K562 (cell line): ENCODE results near the gene EXOC2. TPM values are rescaled to one million over a fixed set of nuclear protein-coding genes. Genes with fewer than 3 reads are reported as not detected.

Experiments
- EWSR1 ChIP-seq: fragments of 450-650 bp; IDR thresholded peaks from 2 replicates; pipeline ENCODE4 v1.6.1; 2018; ENCODE audit warnings: borderline replicate concordance, mild to moderate bottlenecking, low read depth, moderate library complexity; ENCODE audit not compliant: partially characterized antibody
- GATAD2A ChIP-seq: fragments of 450-650 bp; IDR thresholded peaks from 2 replicates; pipeline ENCODE4 v1.6.1; 2017
- GTF2E2 ChIP-seq: fragments of 200-800 bp; sonication (Bioruptor generic); IDR thresholded peaks from 2 replicates; pipeline ENCODE4 v1.6.1; 2016; ENCODE audit warnings: missing genetic modification characterization, missing compliant biosample characterization
- IRF2 ChIP-seq: sonication (generic); formaldehyde crosslinking; IDR thresholded peaks from 2 replicates; pipeline ENCODE4 v1.8.1; 2022; ENCODE audit warnings: mild to moderate bottlenecking, missing genetic modification reagents
- MEF2A ChIP-seq: IDR thresholded peaks from 2 replicates; pipeline ENCODE4 v1.6.1; 2011; ENCODE audit warnings: low read depth, mild to moderate bottlenecking, low read length, moderate library complexity; ENCODE audit not compliant: control insufficient read depth
- MLLT1 ChIP-seq, 2 experiments: fragments of 450-650 bp; IDR thresholded peaks; 2 replicates each; pipeline ENCODE4 v1.6.1; 2016
- MTF1 ChIP-seq: fragments of 250-450 bp; sonication (Bioruptor Pico); IDR thresholded peaks from 2 replicates; pipeline ENCODE4 v1.9.0; 2021; ENCODE audit warnings: moderate library complexity, mild to moderate bottlenecking, inconsistent platforms, borderline replicate concordance
- NCOA1 ChIP-seq: fragments of 450-650 bp; IDR thresholded peaks from 2 replicates; pipeline ENCODE4 v1.6.1; 2016; ENCODE audit warnings: low read depth
- NFXL1 ChIP-seq: fragments of 450-650 bp; formaldehyde crosslinking; IDR thresholded peaks from 2 replicates; pipeline ENCODE4 v1.4.0; 2021; ENCODE audit warnings: mild to moderate bottlenecking
- SAFB2 ChIP-seq: fragments of 200-400 bp; formaldehyde crosslinking; IDR thresholded peaks from 2 replicates; pipeline ENCODE4 v1.6.1; 2018; ENCODE audit warnings: borderline replicate concordance, low read length, low read depth, moderate library complexity; ENCODE audit not compliant: severe bottlenecking
- SIRT6 ChIP-seq: IDR thresholded peaks from one replicate; pipeline ENCODE4 v1.6.1; 2012; ENCODE audit warnings: low read depth, mild to moderate bottlenecking, control low read depth, inconsistent platforms, low read length, moderate library complexity
- TCF15 ChIP-seq: fragments of 250-450 bp; sonication (Bioruptor Pico); IDR thresholded peaks from 2 replicates; pipeline ENCODE4 v1.8.0; 2022; ENCODE audit warnings: moderate library complexity, mild to moderate bottlenecking, inconsistent platforms
- ZNF175 ChIP-seq: fragments of 200-800 bp; sonication (Bioruptor generic); IDR thresholded peaks from 2 replicates; pipeline ENCODE4 v1.6.1; 2016; ENCODE audit warnings: low read depth, mild to moderate bottlenecking, missing genetic modification characterization, missing compliant biosample characterization
- ZNF408 ChIP-seq: fragments of 250-450 bp; sonication (Bioruptor Pico); IDR thresholded peaks from 2 replicates; pipeline ENCODE4 v1.4.0; 2020; ENCODE audit warnings: low read depth, mild to moderate bottlenecking, moderate library complexity
- ZNF431 ChIP-seq: sonication (generic); formaldehyde crosslinking; IDR thresholded peaks from 2 replicates; pipeline ENCODE4 v1.8.0; 2022; ENCODE audit warnings: mild to moderate bottlenecking, missing genetic modification reagents
- ZNF589 ChIP-seq: fragments of 200-800 bp; sonication (Bioruptor generic); IDR thresholded peaks from 2 replicates; pipeline ENCODE4 v1.6.1; 2016; ENCODE audit warnings: low read depth, missing genetic modification characterization, missing compliant biosample characterization
- ZZZ3 ChIP-seq: fragments of 450-650 bp; IDR thresholded peaks from 2 replicates; pipeline ENCODE4 v1.6.1; 2016; ENCODE audit warnings: antibody characterized with exemption, mild to moderate bottlenecking, moderate library complexity
- polyA plus RNA-seq, 8 experiments: library from polyadenylated mRNA; depleted of rRNA in 4 of 8; stranded (reverse) in 5 of 8; unstranded in 3 of 8; fragments of >200 nt; fragmentation: Nextera tagmentation in 2 of 8; fragmentation: Illumina TruSeq in 1 of 8; extraction: Ambion mirVana in 2 of 8; extraction: Trizol in 1 of 8; gene quantifications; 2 replicates each; pipeline versions ENCODE4 v1.2.1 to v1.2.3, GENCODE V29; 2011 to 2014; ENCODE audit warnings: inconsistent platforms in 1 of 8, missing spikeins in 1 of 8
- total RNA-seq, 7 experiments: library from RNA; depleted of rRNA in 6 of 7; stranded (reverse); fragments of >200 nt in 6 of 7; fragmentation: Illumina TruSeq in 2 of 7; extraction: Trizol in 2 of 7; gene quantifications; 2 replicates each; pipeline versions ENCODE4 v1.2.1 to v1.2.3, GENCODE V29; 2011 to 2021; ENCODE audit warnings: low replicate concordance in 1 of 7

The EXOC2 gene
- total and polyA plus RNA-seq, 9 of the 15 experiments (the other 6 are each of a cell fraction or from before 2014, with no cell fraction given): 12.2 to 30.2 (median 24.2) TPM

GRCh38 chr6:659716-660581 lies 33.0 kb downstream of the EXOC2 start (continued):
- 0 out of 2 replicates have a peak, but pooled peaks have one; percentile 16 for TF ChIP-seq GATAD2A
- no peak for TF ChIP-seq ZNF408 (CRISPR knock-in tag)
- no peak for TF ChIP-seq IRF2 (CRISPR knock-in tag)
- no peak for TF ChIP-seq MTF1 (CRISPR knock-in tag)
- no peak for TF ChIP-seq MLLT1 (IDR thresholded peaks at IDR 0.05)
- no peak for TF ChIP-seq NCOA1
- TF ChIP-seq MEF2A: no peak
- no peak for TF ChIP-seq TCF15 (CRISPR knock-in tag)
- TF ChIP-seq SIRT6: no peak
- no peak for TF ChIP-seq ZNF589 (CRISPR knock-in tag)
- TF ChIP-seq ZNF175 (CRISPR knock-in tag): no peak
- no peak for TF ChIP-seq NFXL1 (CRISPR knock-in tag)
- no peak for TF ChIP-seq EWSR1
- no peak for TF ChIP-seq ZNF431 (CRISPR knock-in tag)
- TF ChIP-seq SAFB2: no peak
- TF ChIP-seq ZZZ3: no peak
- TF ChIP-seq GTF2E2 (tag): no peak
